Brain pericyte (primary cell): ENCODE data around the gene GNRH2.
"Not testable (repeated sequence)": the region's sequence is repeated elsewhere in the genome, so short reads cannot be mapped to it uniquely, and the experiment has no call there.

ENCODE experiments used
- DNase-seq: peaks from one replicate; pipeline ENCODE4 v3.0.0-alpha.2; 2012; ENCODE audit warnings: low read depth, low spot score

Gene GNRH2

DNA sequence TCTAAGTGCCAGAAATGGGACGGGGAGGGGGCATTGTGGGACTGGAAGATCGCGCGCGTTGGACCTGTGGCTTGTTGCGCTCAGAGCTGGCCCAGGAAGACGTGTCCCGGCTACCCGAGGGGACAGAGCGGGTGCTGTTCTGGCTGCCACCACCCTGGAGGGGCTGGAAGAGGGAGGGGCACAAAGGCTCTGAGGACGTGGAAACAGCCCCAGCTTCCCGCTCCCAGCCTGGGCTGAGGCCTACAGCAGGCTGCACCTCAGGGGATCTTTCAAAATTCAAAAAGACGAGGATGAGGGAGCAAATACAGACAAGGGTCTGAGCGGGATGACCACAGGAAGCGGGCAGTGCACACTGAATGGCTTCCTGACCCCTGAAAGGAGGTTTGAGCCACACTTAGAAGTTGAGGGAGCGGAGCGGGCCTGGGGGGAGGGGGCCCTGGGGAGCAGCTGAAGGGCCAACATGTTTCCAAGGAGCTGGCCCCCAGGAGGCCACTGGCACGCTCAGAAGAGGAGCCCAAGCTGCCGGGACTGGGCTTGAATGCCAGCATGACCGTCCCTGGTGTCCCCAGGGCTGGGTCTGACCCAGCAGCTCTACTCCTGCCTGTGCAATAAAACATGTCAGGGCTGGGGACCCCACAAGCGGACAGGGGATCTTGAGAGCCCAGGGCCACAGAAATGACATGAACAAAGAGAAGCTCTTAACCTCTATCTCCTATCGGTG, 29.3 kb downstream of the GNRH2 start:
- DNase-seq = no peak

DNA sequence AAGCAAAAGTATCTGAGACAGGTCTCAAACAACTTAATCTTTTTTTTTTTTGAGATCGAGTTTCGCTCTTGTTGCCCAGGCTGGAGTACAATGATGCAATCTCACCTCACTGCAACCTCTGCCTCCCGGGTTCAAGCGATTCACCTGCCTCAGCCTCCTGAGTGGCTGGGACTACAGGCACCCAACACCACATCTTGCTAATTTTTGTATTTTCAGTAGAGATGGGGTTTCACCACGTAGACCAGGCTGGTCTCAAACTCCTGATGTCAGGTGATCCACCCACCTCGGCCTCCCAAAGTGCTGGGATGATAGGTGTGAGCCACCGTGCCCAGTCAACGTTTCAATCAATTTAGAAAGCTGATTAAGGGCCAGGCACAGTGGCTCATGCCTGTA, 29.8 kb downstream of the GNRH2 start:
- DNase-seq = not testable (repeated sequence)

DNA sequence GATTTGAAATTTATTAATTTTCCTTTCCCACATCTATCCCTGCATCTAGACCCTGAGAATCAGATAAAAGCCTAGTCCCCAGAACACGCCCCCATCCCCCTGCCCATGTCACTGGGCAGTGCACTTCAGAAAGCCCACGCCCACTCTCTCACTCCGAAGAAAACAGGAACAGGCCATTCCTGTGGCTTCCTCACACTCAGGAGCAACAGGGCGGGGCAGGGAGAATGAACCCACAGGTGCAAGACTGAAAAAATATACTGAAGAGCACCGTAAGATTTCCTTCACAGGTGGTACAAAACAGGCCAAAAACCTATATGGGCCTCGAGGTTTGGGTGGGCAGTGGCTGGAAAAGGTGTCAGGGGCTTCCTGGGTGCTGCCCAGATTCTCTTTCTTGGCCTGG, 31.4 kb downstream of the GNRH2 start:
- no peak for DNase-seq

DNA sequence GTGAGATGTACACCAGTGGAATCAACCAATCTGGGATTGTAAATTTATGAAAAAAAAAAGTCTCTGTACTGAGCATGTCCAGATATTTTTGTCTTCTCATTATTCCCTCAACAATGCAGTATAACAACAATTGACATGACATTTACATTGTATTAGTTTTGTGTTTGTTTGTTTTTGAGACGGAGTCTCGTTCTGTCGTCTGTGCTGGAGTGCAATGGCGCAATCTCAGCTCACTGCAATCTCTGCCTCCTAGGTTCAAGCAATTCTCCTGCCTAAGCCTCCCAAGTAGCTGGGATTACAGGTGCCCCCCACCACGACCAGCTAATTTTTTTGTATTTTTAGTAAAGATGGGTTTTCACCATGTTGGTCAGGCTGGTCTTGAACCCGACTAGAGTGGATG, 31.9 kb downstream of the GNRH2 start:
- not testable (repeated sequence) for DNase-seq

DNA sequence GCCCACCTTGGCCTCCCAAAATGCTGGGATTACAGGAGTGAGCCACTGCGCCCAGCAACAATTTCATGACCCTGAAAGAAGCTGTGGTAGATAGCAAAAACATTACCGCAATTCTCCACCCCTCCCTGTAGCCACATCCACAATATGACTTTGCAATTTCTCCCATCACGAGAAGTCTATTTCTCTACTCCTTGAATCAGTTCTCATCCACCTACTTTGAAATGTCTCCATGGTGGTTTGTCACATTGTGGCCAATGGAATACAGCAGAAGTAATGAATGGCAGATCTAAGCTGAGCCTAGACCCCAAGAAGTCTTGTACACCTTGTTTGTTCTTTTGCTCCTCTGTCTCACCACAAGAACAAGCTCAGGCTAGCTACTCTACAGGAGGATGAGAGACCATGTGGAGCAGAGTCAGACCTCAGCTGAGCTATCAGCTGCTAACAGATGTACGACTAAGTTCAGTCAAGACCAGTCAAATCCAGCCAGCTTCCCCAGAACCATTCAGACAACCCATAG, 34.3 kb downstream of the GNRH2 start:
- no peak for DNase-seq

DNA sequence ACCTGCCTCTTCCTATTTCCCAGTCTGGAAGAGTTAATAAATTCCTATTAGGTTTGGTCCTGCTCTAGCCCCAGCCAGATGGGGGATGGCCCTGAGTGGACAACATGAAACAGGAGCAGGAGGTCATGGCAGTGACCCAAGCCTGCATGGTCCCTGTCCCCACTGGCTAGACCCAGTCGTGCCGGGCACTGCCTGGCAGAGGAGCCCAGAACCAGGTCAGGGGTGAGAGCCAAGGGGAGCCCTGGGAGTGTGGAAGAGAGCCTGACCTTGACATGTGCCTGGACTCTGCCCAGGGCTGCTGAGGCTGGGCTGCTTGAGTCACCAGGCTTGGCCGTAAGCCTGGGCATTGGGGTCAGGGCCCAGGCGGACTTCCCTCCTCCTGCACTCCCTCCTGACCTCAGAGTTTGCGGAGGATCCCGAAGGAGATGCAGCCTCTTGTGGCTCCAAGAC, 37.5 kb downstream of the GNRH2 start:
- DNase-seq = no peak

DNA sequence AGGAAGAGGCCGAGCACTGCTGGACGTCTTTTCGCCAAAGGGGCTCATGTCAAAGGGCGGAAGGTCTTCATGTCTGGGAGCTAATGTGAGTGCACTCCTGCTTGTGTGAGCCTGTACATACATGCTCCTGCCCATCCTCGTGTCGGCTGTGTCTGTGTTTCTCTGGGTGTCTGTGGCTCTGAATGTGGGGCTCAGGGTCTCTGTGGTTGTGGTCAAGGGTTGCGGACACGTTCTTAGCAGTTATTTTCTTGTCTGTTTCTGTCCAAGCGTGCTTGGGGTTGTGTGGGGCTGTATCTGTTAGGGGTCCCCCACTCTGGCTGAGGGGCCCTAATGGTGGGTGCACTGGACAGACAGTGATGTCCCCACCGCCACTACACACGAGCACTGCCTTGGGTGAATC, 38.2 kb downstream of the GNRH2 start:
- no peak for DNase-seq

DNA sequence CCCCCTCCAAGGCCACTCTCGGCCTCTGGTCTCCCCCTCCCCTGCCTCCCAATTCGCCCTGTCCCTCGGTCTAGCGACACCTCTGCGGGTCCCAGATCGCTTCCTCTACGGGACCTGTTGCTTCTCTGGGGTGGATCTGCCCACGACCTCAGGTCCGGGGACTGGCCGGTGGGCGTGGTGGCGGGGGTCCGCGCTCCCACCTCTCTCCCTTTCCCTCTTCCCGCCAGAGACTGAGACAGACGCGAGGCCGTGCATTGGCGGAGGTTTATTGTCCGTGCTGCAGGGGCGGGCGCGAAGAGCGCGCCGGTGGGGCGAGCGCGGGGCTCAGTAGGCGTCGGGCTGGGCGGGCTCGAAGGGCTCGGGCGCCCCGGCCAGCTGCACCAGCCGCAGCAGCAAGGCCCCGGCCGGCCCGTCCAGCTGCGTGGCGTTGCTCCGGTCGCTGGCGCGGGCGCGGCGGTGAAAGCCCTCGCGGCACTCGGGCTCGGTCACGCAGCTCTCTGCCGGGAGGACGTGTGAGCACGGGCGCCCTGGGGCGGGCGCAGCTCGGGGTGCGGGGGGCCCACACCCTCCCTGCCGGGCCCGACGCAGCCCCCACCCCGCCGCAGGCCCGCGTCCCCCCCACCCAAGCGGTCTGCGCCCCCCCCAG, 39.0 kb downstream of the GNRH2 start:
- DNase-seq = no peak

DNA sequence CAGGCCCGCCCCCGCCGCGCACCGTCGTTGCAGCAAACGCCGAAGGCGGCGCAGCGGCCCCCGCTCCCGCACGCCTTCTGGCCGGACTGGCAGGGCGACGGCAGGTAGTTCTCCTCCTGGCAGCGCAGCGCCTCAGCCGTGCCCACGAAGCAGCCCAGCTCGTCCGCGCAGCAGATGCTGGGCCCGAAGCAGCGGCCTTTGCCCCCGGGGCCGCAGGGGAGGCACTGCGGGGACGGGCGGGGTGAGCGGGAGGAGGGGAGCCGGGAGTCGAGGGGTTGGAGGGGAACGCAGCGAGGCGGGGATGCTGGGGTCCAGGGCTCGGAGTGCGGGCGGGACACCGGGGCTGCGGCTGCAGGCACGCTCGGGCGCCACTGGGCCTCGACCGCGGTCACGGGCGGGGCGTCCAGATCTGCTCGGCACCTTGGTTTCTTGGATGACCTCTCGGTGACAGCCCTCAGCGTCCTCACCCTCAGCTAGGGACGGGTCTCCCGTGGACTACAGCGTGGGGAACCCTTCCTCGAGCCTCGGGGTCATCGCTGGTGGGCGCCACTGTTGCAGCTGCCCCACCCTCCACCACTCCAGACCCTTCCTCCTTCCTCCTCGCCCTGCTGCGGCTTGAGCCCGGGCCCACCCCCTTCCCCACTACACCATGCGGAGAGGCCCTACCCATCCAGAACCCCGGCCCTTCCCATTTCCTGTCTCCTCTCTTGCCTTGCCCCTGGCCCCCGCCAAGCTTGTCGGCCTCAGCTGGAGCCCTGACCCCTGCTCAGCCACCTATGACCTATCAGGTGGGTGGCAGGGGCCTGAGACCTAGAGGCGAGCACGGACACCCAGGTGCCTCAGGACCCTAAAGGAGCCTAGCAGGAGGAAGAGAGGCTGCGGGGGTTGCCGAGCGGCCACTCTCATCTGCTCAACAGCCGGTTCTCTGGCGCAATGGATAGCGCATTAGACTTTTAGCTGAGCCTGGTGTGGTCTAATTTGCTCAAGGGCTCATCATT, 39.8 kb downstream of the GNRH2 start:
- no peak for DNase-seq

DNA sequence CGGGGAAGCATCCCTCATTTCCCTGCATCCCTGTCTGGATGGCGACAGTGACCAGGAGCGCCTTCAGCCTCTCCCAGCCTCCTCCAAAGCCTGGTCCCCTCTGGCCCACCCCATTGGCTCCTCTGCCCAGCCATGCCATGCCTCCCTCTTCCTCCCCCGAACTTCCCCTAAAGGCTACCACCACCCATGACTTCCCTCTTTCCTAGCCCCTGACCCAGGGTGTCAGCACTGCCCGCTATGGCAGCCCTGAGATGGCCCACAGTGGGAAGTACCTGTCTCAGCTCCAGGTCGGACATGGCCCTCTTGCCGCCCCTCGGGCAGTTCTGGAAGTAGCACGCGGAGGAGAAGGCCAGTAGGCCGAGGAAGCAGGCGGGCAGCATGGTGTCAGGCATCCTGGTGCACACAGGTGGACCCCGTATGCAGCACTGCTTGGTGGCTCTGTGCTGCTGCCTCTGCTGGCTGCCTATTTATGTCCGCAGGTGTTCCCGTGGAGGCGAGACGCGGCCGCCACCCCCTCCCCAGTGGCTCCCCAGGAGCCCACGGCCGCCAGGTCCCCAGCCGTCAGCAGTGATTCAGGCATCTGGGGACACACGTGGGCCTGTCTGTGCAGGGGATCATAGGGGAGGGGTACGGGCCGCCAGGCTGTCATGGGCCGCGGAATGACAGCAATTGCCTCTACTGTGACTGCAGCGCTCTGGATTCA, 41.0 kb downstream of the GNRH2 start, which contains the start of gene AVP:
TSS of gene AVP (minus strand) at position 442 of the 703 bp plus-strand sequence. CDS start at position 392, 50 bp downstream.
- no peak for DNase-seq

DNA sequence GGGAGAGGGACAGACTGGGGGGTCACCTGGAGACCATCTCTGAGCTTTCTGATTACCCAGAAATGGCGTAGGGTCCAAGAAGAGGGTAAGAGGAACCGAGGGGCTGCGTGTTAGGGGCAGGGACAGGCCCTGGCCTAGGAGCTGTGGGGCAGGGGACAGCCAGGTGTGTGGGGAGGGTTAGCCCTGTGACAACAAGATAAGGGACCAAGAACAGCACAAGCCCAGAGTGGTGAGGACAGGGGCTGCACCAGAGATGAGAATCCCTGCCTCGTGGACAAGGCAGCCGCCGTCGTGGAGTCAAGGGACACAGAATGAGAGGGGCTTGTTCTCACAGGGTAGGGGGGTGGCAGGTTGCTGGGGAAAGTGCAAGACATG, 41.6 kb downstream of the GNRH2 start:
- DNase-seq = no peak

DNA sequence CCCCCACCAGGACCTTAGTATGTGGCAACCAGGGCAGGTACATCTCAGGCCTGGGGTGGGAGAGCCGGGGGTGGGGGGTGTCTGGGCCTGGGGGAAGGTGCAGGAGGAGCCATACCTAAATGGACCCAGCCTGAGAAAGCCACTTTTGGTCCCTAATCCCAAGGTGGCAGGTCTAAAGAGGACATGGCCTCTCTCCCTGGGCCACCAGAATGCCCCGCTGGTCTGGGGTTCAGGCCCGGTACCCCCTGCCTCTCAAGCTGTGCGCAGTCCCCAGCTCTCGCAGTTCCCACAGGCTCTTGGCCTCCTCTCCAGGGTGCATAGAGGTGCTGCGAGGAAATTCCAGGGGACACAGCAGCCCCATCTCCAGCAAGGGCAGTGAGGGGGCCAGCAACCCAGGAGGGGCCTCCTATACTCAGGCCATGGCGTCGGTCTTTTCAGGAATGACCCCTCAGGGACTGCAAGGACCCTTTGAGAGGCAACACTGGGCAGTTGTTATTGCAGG, 42.2 kb downstream of the GNRH2 start:
- no peak for DNase-seq

DNA sequence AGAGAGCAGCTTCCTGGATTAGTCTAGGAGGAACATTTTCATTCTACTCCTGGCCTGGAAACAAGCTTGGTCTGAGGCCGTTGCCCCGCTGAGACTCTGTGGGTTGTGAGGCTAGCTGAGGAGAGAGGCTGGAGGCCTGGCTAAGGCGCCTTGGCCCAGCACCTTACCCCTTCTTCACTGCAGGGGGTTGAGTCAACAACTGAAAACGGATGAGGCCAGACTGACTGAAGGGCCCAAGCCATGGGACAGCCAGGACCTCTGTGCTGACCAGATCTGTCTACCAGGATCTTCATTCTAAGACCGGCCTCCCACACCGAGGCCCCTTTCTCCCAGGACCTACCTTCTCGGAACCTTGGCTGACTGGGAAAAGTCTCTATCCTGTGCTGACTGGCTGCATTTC, 44.6 kb downstream of the GNRH2 start:
- DNase-seq = no peak

DNA sequence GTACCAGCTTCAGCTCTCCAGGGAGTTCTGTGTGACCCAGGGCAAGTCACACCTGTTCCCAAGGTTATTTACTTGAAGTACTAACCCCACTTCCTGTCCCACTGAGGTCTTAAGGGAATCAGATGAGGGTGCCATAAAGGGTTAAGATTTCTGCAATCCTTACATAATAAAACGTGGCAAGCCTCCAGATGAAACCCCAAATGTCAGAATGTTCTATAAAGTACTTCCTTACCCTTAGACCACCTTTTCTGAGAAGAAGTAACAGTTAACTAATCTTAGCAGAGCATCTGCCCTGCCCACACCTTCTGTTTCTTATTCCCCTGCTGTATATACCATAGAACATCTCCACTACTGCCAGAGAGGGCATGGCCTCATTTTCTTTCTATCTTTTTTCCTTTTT, 47.1 kb downstream of the GNRH2 start:
- no peak for DNase-seq

DNA sequence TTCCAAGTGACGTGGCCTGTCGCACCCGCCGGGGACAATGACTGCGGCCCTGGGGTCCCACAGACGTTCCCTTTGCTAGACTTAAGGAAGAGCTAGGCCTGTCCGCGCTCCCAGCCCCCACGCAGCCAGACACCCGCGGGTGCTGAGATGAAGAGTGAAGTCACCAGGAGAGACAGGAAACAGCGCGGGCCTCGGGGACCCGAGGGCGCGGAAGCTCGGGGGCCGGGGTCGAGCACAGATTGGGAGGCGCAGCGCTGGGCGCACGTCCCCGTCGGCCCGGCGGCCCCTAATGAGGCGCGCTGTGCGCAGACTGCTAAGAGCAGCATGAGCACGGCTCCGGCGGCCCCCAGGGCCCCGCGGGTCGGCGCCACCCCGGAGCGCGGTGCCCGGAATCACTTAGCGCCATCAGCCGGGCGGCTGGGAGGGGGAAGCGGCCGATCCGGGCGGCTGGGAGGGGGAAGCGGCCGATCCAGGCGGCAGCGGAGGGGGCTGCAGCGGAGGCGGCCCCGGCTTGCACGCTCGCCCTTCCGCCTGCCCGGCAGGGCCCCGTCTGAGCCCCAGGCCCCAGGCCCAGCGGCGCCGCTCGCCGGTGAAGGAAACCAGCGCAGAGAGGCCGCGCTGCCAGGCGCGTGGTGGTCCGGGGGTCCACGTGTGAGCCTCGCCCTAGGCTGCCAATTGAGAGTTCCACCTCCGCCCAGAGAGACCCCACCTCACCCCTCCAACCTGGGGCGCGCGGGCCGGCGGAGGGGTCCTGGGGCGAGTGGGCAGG, 49.4 kb downstream of the GNRH2 start:
- no peak for DNase-seq

DNA sequence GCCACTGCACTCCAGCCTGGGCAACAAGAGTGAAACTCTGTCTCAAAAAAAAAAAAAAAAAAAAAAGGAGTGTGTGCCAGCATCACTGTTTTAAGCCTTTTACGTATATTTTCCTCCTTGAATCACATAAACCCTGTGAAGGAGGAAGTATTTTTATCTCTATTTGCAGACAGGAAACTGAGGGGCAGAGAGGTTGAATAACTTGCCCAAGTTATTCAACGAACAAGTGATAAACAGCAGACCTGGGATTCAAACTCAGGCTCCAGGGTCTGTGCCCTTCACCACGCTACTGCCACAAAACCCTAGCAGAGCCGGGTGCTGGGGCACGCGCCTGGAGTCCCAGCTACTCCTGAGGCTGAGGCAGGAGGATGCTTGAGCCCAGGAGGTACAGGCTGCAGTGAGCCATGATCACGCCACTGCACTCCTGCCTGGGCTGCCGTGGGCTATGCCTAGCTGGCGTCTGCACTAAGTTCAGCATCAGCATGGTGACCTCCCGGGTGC, 50.5 kb downstream of the GNRH2 start:
- no peak for DNase-seq

DNA sequence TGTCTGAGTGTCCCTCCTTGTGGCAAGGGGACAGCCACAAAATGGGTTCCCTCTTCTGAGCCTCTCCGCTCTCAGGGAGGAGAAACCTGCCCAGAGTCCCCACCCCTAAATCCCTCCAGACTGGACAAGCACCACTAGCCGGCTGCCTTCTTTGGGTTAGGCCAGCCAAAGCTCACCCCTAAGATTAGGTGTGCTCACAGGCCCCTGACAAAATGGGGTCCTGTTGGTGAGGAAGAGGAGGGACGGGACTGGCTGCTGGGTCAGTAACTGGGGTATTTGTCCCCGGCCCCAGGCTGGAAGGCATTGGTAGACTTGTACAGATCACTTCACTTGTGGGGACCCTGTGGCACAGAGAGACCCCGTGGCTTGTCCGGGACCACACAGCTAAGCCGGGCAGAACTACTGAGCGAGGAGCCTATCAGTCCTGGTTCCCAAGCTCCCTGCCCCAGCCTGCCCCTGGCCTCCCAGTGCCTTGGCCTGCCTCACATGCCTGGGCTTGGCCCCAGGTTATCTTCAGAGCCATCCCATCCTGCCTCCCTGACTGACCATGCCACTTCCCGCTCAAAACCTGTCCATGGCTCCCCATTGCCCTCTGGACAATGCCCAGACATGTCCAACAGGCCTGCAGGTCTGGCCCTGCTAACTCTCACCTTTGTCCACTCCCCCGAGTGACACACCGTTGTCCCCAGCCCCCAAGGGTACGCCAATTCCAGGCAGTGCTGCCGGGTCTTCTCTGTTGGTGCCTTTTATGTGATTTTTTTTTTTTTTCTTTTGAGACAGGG, 51.6 kb downstream of the GNRH2 start:
- DNase-seq = no peak
